ENCODE measurements around the gene GRIP1.

- TF ChIP-seq, protein P1, sequence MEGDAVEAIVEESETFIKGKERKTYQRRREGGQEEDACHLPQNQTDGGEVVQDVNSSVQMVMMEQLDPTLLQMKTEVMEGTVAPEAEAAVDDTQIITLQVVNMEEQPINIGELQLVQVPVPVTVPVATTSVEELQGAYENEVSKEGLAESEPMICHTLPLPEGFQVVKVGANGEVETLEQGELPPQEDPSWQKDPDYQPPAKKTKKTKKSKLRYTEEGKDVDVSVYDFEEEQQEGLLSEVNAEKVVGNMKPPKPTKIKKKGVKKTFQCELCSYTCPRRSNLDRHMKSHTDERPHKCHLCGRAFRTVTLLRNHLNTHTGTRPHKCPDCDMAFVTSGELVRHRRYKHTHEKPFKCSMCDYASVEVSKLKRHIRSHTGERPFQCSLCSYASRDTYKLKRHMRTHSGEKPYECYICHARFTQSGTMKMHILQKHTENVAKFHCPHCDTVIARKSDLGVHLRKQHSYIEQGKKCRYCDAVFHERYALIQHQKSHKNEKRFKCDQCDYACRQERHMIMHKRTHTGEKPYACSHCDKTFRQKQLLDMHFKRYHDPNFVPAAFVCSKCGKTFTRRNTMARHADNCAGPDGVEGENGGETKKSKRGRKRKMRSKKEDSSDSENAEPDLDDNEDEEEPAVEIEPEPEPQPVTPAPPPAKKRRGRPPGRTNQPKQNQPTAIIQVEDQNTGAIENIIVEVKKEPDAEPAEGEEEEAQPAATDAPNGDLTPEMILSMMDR (IDR thresholded peaks at IDR 0.05; ENCODE audit: insufficient read depth, low read length, poor library complexity, severe bottlenecking) = no peak
- TF ChIP-seq EZH2phosphoT487 (conservative IDR thresholded peaks at IDR 0.05; ENCODE audit: low read length) = no peak
Measured at GRCh38 chr12:66380769-66381535, 297.9 kb downstream of the GRIP1 start.

Data from SU-DHL-6 (cell line).